Dendritic cell treated with granulocyte-macrophage colony-stimulating factor and Interleukin-4, amounts not matched to agents 40 ng/mL and 50 ng/mL, for 4 days (primary cell): ENCODE results near the gene AVP.

ENCODE experiments used
- H3K27ac Mint-ChIP-seq: one replicate; pipeline ENCODE4 v1.8.0; 2022; ENCODE audit warnings: mild to moderate bottlenecking, mixed read lengths
- H3K27me3 Mint-ChIP-seq: one replicate; pipeline ENCODE4 v1.8.0; 2022; ENCODE audit warnings: mild to moderate bottlenecking, mixed read lengths
- H3K36me3 Mint-ChIP-seq: one replicate; pipeline ENCODE4 v1.8.0; 2022; ENCODE audit warnings: low read depth, mixed read lengths
- H3K4me1 Mint-ChIP-seq: one replicate; pipeline ENCODE4 v1.8.0; 2022; ENCODE audit warnings: low read depth, mixed read lengths
- H3K4me3 Mint-ChIP-seq: one replicate; pipeline ENCODE4 v1.8.0; 2022; ENCODE audit warnings: mild to moderate bottlenecking, moderate library complexity, mixed read lengths
- H3K9me3 Mint-ChIP-seq: one replicate; pipeline ENCODE4 v1.8.0; 2022; ENCODE audit warnings: mixed read lengths
- intact Hi-C: fragments of 100-400 bp; cut with micrococcal nuclease; formaldehyde crosslinking; loops from one replicate; pipeline ENCODE4 v1.15.0; 2022

AVP gene

DNA sequence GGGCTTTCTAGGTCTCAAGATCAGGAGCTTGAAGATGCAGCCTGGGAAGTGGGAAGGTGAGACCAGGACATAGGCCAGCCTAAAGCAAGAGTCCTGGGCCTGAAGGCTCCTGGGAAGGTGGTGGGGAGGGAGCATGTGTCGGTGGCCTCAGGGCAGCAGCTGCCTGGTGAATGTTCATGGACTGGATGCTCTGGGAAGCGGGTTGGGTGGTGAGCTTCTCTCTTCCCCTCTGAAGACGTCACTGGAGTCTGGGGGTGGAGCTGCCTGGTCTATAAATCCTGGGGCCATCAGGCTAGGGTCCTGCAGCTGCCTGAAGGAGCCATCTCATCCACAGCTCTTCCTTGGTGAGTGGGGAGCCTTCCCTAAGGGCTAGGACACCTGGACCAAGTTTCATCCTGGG is 41.2 kb downstream of the AVP start, which contains the start of gene GNRH2:
Gene GNRH2 (plus strand): TSS at position 301 of the 400 bp plus-strand sequence. CDS start 793 bp downstream, outside the sequence.
- H3K27ac Mint-ChIP-seq: no peak within 1 kb of the TSS
- peaks cover 25% of the 10 kb centered on the region for H3K4me1 Mint-ChIP-seq
- no peaks in the 10 kb centered on the region for H3K9me3 Mint-ChIP-seq
- intact Hi-C loops: no loop called here
- no peaks in the 10 kb centered on the region for H3K27me3 Mint-ChIP-seq
- peaks cover 66% of the 10 kb centered on the region for H3K36me3 Mint-ChIP-seq
- H3K4me3 Mint-ChIP-seq: no peak within 1 kb of the TSS

DNA sequence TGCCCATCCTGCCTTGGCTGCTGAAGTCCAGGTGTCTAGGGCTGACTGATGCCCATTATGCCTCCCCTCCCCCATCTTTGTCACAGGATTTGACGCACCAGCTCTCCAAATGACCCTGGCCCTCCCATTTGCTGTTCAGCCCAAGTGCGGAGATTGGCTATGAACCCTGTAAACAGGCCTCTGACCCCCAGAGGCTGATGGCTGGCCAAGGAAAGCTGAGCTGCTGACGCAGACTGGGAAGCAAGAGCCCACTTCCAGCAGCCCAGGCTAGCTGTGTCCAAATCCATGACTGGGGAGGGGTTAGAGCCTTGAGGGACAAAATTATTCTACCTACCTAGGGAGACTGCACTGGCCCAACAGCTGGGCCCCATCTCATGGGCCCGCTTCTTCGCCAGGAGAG is 41.9 kb downstream of the AVP start:
- Mint-ChIP-seq H3K9me3 (no peaks in the 10 kb centered on the region), H3K27me3 (no peaks in the 10 kb centered on the region), H3K4me1 (peaks cover 20% of the 10 kb centered on the region), H3K4me3 (no peak overlapping the region), H3K36me3 (peaks cover 63% of the 10 kb centered on the region), H3K27ac (no peak overlapping the region)
- intact Hi-C loops: no loop called here

DNA sequence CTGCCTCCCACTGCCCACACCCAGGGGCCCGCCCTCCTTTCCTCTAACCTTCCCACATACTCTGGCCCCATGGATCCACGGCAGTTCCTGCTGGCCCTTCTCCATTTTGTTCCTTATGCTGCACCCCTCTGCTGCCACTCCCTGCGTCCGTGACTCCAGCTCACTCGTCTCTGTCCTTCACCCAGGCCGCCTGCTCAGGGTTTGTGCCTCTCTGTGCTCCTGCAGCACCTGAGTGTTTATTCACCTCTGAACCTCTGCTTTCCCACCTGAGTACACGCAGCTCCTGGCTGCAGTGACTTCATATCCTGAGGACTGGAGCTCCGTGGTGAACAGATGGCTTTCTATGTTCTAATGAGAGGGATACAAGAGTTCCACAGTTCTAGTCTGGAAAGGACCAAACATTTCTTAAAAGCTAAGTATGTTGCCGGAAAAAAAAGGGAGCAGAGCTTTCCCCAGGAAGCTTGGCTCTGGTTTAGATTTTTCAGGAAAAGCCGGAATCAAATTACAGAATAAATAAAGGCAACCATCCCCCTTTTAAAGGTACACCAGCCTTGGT is 42.6 kb downstream of the AVP start:
- Mint-ChIP-seq H3K27ac (peak overlapping the region; percentile 0), H3K4me3 (no peak overlapping the region), H3K36me3 (peaks cover 63% of the 10 kb centered on the region), H3K27me3 (no peaks in the 10 kb centered on the region), H3K4me1 (peaks cover 13% of the 10 kb centered on the region), H3K9me3 (no peaks in the 10 kb centered on the region)
- intact Hi-C loops: no loop called here

DNA sequence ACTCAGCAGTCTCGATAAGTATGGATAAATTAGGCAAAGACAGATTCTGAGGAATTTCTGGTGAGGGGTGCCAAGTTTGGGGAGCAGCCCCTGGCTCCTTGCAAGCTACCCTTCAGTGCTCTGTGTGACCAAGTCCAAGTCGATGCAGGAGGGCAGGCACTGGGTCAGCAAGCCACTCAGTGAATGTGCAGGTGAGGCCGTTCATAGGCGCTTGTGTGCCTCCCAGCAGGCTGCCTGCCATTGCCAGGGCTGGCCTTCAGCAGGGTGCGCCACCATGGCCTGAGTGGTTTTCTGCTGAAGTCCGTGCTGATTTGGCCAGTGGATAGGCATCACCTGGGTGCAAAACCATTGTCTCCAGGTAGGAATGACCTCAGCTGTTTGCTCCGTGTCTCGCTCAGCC is 44.4 kb downstream of the AVP start:
- intact Hi-C loops: no loop called here
- Mint-ChIP-seq H3K4me3 (no peak overlapping the region), H3K36me3 (peaks cover 67% of the 10 kb centered on the region), H3K9me3 (no peaks in the 10 kb centered on the region), H3K4me1 (peaks cover 4% of the 10 kb centered on the region), H3K27ac (no peak overlapping the region), H3K27me3 (no peaks in the 10 kb centered on the region)

DNA sequence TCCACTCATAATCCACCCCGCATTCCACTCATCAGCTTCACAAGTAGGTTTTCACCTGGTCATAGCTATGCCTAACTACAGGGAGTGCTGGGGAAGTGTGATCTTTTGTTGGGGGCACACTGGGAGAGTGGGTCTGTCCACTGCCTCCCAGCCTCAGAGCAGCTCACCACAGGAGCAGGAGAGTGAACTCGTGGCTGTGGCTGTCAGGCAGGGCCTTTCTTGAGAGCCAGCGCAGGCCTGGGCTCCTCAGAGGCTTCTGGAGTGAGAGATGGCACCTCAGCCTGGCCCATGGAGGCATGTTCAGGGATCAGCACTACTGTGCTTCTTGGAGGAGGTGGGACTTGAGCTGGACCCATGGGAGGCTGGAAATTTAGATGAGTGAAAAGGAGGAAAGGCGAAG is 45.1 kb downstream of the AVP start:
- intact Hi-C loops: no loop called here
- H3K27ac Mint-ChIP-seq: no peak overlapping the region
- H3K4me3 Mint-ChIP-seq: no peak overlapping the region
- no peaks in the 10 kb centered on the region for H3K27me3 Mint-ChIP-seq
- H3K4me1 Mint-ChIP-seq: no peaks in the 10 kb centered on the region
- H3K9me3 Mint-ChIP-seq: no peaks in the 10 kb centered on the region
- H3K36me3 Mint-ChIP-seq: peaks cover 74% of the 10 kb centered on the region

DNA sequence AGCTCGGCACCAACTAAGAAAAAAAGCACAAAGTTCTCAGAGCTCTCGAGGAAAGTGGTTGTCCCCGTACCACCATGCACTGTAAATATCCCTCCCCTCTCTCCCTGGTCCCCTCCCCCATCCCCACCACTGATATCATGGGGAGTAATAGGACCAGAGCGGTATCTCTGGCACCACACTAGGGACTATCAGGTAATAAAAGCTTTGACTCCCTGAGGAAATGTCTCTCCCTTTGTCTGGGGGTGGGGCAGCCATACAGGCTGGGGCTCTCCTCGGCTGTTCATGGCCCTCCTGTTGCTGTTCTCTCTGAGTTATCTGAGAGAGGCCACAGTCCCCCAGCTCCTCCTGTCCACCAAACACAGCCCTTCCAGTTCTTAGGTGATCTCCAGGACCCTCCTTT is 46.1 kb downstream of the AVP start:
- H3K36me3 Mint-ChIP-seq: peaks cover 74% of the 10 kb centered on the region
- no peaks in the 10 kb centered on the region for H3K4me1 Mint-ChIP-seq
- no peaks in the 10 kb centered on the region for H3K9me3 Mint-ChIP-seq
- no peak overlapping the region for H3K27ac Mint-ChIP-seq
- no peak overlapping the region for H3K4me3 Mint-ChIP-seq
- no peaks in the 10 kb centered on the region for H3K27me3 Mint-ChIP-seq
- intact Hi-C loops: no loop called here

DNA sequence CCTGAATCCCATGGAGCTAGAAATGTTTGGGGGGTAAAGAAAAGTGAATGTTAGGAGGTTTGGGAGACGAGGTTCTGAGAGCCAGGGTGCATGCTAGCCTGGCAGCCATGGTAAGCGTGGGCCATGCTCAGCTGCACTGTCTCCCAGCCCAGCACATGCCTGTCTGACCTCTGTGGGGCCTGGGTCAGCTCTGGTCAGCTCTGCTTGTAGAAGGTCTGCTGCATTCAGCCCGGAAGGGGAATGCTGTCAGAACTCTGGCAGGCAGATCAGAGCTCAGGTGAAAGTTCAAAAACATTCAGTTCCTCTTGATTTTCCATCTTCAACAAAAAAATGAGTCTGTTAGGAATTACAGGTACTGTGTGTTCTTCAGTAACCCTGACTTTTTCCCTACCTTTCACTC is 46.9 kb downstream of the AVP start:
- intact Hi-C loops: no loop called here
- H3K27ac Mint-ChIP-seq: no peak overlapping the region

DNA sequence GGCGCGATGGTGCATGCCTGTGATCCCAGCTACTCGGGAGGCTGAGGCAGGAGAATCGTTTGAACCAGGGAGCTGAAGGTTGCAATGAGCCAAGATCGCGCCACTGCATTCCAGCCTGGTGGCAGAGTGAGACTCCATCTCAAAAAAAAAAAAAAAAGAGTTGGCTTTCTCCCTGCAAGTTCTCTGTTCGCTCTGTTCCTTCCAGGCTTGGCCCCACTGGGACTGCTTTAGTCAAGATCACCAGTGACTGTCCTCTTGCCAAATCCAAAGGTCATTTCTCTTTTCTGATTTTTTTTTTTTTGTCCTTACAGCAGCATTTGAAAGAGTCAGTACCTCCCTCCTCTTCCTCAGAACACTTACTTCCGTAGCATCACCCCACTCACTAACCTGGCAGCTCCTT is 51.9 kb downstream of the AVP start:
- Mint-ChIP-seq H3K27me3 (no peaks in the 10 kb centered on the region), H3K9me3 (no peaks in the 10 kb centered on the region)
- intact Hi-C loops: no loop called here

More for the DNA sequence above, 46.9 kb downstream of the AVP start:
- no peaks in the 10 kb centered on the region for H3K4me1 Mint-ChIP-seq
- peaks cover 74% of the 10 kb centered on the region for H3K36me3 Mint-ChIP-seq
- no peaks in the 10 kb centered on the region for H3K27me3 Mint-ChIP-seq
- no peaks in the 10 kb centered on the region for H3K9me3 Mint-ChIP-seq
- no peak overlapping the region for H3K4me3 Mint-ChIP-seq

More for the DNA sequence above, 51.9 kb downstream of the AVP start:
- Mint-ChIP-seq H3K4me3 (no peak overlapping the region), H3K27ac (no peak overlapping the region), H3K36me3 (peaks cover 36% of the 10 kb centered on the region), H3K4me1 (no peaks in the 10 kb centered on the region)
